Activated CD4-positive, CD25-positive, alpha-beta regulatory T cell treated with anti-CD3 and anti-CD28 coated beads, Interleukin-2, amount 50 U/mL, for 24 hours (primary cell): ENCODE data around the gene CNBP.
"Not testable (repeated sequence)": the region's sequence is repeated elsewhere in the genome, so short reads cannot be mapped to it uniquely, and the experiment has no call there.

Experiments used
- ATAC-seq, 2 donors: fragments of 150-1000 bp; cut with Tn5 transposase; one replicate each; pipeline ENCODE4 v1.10.0; 2021; ENCODE audit warnings: mild to moderate bottlenecking in 1 of 2, moderate library complexity in 1 of 2

Gene CNBP

DNA sequence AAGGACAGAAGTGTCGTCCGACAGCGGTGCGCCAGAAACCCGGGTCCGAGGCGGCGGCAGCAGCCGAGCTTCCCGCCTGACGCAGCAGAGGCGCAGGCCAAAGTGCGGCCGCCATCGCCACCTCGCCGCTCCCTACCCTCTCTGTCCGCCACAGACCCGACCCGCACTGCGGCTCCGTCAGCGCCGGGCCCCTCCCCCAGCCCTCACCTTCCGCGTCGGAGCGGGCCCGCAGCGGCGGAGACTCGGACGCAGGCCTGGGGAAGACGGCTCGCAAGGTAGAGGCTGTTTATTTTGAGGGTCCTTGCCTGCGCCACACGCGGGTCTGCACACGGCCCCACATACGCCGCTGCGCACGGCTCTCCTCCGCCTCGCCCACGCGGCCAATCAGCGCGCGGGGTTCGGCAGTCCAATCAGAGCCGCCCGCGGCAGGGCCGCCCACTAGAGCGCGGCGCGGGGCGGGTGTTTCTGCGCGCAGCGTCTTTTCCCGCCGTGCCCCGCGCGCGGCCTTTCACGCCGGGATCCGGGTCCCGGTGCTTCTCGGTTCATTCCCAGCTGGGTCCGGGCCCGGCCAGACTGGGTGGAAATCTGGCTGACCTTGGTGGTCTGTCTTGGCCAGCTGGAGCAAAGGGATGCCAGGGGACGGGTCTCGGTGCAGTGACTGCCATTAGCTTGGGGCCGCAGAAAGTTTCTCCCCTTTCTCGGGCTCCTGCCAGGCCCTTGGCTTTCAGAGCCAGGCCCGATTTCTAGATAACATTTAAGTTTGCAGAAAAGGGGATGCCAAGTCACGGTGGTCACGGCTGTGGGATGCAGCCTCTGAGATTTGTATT, at the start of gene CNBP:
Gene CNBP (minus strand): TSS at position 328 of the 827 bp plus-strand sequence. CDS start 12,139 bp downstream, outside the sequence.
- peak; percentile 94 to 97 for ATAC-seq

DNA sequence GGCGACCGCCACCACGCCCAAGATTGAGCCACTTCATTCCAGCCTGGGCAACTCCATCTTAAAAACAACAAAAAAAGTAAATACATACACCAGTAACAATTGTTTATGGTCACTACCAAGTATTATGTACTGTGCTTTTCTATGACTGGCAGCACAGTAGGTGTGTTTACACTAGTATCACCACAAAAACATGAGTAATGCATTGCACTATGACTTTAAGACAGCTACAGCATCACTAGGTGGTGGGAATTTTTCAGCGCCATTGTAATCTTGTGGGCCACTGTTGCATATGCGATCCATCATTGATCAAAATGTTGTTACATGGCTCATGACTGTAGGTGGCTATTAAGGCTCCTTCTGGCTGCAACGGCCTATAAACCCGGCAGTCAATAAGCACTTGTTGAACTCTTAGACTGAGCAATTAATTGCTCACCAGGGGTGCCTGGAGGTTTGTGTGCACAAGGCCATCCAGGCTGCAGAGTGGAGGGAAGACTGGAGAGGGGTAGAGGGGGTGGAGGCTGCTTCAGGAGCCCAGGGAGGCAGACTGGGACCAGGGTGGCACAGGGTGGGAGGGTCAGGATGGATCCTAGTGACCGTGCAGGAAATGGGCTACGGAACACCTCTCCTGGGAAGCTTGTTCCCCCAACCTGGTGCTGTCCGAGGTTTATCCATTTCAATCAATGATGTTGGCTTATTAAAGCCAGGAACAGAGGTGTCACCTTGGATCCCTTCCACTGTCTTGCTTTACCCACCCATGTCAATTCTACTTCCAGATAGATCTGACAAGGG, 47.8 kb upstream of the CNBP start:
- ATAC-seq: no peak

DNA sequence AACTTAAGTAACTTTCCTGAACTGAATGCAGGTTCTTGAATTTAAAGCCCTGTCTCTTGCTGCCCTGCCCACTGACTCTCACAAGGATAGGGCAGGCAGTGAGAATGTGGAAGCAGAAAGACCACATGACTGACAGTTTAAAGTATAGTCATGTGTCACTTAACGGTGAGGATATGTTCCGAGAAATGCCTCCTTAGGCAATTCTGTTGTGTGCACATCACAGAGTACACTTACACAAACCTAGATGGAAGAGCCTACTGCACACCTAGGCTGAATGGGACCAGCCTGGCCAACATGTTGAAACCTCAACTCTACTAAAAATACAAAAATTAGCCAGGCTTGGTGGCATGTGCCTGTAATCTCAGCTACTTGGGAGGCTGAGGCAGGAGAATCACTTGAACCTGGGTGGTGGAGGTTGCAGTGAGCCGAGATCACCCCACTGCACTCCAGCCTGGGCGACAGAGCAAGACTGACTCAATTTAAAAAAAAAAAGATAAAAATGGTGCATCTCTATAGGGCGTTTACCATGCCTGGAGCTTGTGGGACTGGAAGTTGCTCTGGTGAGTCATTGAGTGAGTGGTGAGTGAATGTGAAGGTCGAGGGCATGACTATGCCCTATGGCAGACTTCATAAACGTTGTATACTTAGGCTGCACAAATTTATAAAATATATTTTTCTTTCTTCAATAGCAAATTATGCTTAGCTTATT, 46.8 kb upstream of the CNBP start:
- peak; percentile 96 for ATAC-seq

DNA sequence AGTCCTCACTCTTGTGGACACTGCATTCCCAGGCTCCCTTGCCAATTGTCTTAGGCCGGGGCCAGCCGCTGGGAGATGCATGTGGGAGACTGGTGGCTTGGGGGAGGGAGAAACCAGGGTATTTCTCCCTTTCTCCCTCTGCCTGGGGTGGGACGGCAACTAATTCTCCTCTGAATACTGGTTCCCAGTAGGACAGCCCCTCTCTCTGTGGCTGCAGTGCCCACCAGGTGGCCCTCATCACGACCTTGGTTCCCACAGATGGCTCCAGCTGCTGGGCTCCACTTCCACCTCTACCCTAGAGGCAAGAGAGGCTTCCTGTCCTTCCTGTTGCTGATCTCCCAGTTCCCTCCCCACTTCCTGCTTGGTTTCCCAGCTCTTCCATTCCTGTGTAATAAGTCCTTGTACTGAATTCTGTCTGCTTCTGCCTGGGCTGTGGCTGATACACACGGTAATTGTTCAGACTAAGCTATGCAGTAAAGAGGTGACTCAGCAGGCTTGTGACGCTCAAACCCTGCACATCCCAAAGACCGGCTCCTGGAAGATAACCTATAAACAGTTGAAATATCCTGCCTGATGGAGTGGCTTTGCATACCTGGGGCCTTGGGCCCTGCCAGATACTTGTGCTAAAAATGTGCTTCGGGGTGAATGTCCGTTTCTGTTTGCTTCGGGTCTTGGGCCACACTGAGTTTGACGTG, 45.3 kb upstream of the CNBP start:
- ATAC-seq: no peak

DNA sequence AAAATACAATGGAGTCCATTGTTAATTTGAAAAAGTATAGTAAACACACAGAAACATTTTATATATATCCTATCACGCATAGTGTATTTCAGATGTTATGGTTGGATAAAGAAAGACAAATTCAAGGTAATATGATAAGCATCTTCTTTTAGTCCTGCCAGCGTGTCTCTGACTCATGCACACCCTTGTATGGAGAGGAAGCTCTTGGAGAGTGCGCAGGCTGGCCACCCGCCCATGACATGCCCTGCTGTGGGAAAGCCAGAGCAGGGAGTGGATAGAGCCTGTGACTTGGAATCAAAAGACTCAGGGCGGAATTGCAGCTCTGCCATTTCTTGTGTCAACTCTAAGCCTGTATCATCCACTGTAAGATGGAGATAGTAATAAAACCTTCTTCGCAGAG, 42.7 kb upstream of the CNBP start:
- no peak for ATAC-seq

DNA sequence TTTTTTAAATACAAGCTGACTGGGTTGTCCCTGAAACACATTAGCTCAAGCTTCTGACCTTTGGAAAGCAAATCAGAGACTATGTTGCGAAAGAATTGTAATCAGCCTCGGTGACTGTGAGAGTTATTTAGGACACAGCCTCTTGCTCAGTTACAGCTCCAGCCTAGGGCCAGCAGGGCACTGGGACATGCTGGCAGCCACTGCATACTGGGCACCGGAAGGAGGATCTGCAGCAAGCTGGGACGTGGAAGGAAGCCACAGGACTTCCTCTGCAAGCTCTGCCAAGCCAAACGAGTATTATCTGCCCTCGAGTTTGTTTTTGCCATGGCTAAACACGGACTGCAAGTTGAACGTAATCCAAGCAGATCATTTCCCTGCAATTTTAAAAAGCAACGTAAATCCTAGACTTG, 41.3 kb upstream of the CNBP start:
- ATAC-seq: no peak

DNA sequence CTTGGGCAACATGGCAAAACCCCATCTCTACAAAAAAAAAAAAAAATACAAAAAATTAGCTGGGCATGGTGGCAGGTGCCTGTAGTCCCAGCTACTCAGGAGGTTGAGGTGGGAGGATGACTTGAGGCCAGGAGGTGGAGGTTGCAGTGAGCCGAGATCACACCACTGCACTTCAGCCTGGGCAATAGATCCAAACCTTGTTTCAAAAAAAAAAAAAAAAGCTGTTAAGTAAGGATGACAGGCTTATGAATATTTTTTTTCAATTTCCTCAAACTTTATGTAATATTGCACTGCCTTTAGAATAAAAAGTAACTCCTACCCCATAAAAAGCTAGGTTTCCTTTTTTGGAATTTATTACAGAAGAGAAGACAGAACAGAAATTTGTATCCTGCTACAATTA, 40.7 kb upstream of the CNBP start:
- ATAC-seq: not testable (repeated sequence)

DNA sequence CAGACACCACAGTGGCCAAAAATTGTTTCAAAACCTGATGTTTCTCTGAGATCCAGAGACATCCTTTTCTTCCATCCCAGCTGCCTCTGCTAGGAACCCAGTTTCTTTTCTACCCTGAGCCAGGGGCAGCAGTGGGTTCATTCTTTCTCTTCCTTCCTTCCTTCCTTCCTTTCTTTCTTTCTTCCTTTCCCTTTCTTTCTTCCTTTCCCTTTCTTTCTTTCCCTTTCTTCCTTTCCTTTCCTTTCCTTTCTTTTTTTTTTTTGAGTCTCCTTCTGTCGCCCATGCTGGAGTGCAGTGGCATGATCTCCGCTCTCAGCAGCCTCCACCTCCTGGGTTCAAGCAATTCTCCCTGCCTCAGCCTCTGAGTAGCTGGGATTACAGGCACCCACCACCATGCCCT, 35.0 kb upstream of the CNBP start:
- ATAC-seq: no peak

DNA sequence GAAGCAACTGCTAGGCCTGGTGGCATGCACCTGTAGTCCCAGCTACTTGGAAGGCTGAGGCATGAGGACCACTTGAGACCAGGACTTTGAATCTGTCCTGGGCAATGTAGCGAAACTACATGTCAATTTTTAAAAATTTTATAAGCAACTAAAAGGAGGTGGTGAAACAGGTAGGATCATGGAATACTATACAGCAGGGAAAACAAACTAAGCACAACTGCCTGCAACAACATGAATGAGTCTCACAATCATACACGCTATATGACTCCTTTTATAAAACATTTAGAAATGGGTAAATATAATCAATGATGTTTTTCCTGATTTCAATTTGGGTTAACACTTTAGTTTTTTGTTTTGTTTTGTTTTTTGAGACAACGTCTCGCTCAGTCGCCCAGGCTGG, 29.5 kb upstream of the CNBP start:
- ATAC-seq: no peak

DNA sequence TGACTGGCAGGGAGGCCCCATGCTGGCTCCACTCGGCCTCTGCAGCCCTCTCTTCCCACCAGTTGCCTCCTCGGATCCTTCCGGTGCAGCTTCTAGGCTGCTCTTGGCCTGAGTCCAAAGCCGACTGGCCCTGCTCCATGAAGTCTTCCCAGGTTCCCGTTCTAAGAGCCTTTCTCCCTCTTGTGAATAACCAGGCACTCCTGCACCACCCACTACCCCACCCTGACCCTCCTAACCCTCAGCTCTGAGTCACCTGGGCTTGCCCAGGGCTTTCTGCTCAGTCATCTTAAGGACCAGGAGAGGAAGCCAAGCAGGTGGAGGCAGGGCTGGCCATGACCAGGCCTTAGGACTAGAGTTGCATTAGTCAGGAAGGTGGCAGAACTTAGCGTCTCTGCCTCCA, 28.1 kb upstream of the CNBP start:
- ATAC-seq: no peak

DNA sequence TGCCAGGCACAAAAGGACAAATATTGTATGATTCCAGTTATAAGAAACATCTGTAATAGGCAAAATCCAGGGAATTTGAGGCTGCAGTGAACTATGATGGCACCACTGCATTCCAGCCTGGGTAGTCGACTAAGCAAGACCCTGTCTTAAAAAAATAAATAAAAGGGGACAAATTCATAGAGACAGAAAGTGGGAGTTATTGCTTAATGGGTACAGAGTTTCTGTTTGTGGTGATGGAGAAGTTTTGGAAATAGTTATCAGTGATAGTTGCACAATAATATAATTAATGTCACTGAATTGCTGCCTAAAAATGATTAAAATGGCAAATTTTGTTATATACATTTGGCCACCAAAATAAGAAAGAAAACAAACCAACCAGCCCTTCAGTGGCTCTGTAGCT, 27.6 kb upstream of the CNBP start:
- no peak for ATAC-seq

DNA sequence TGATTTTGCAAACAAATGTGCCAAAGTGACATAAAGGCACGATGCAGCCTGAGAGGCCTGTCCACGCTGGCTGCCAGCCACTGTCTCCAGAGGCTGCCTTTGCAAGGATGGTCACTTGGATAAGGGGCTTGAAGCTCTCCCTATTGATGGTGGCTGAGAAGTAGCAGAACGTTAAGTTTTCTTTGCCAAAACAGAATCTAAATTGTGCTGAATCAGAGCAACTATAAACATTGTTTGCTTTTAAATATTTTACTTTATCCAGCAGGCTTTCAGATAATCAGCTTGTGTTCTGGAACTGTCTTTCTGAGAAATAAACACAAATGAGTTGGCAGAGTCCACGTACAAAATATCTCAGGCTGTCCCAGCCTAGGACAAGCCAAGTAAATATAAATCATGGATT, 23.8 kb upstream of the CNBP start:
- ATAC-seq: no peak

DNA sequence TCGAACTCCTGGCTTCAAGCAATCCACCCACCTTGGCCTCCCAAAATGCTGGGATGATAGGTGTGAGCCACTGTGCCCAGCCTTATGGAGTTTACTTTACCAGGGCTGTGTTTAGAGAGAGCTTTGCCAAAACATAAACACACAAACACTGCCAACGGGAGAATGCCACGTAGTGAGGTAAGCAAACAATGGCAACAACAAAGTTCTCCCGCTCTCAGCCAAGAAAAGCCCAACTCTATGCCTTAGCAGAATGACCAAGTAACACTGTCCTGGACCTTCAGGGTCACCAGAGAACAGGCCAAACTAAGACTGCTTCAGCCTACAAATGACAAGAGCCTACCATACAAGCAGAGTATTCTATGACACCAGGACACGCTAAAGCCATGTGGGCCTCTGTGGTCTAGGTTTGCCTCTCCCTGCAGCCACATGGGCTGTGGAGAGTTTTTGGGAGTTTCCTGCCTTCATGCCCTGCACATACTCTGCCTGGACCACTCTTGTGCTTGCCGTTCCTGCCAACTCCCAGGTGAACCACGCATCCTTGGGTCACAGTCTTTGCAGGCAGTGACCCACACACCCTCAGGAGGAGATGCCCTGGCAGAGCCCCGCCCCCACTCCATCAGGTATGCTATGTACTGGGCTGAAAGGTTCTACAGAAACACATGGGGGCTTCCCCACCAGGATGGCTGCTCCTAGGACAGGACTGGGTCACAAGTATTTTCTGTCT, 21.6 kb upstream of the CNBP start:
- no peak for ATAC-seq

DNA sequence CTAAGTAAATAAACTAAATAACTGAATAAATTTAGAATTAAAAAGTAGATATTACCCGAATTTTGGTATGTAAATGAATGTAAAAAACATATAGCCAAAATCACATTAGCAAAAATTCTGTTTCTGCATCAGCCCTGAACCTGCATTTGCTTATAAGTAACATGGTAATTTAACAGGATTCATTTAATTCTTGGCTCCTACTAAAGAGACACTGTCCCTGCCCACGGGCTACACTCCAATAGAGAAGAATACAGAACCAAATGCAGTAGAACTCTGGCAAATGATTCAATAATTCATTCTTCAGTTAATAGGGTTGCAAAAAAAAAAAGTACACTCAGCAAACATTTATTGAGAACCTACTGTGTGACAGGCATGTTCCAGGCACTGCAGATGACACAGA, 20.8 kb upstream of the CNBP start:
- ATAC-seq: no peak

DNA sequence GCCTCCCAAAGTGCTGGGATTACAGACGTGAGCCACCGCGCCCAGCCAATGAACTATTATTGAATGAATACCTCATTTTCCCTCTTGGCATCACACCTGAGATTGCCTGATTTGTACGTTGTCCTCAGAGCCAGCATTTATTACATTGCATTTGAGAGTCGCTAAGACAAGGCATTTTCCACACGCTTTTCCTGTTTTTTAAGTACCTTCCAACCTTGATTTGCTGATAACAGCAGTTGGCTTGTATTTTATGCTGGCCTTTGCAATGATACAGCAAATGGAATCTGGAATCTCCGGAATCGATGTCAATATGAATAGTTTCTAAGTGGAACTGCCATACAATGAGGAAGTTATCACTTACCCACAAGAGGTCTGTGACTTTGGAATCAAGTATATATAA, 15.7 kb upstream of the CNBP start:
- ATAC-seq: no peak

DNA sequence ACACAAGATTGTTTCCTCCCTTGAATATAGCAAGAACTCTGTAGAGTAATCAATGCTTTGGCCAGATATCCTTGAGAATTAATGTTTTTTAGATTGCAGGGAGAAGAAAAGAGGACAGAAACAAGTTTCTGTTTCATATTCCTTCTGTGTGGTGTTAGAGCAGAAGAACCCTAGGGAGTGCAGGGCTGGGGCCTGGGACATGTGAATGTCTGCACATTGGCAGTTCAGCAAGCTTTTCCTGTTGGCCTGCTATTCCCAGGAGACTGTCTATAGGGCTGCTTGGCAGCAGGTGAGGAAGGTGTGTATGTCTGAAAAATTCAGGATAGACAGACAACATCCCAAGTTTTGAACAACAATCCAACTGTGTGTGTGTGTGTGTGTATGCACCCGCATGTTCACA, 13.6 kb upstream of the CNBP start:
- no peak for ATAC-seq

DNA sequence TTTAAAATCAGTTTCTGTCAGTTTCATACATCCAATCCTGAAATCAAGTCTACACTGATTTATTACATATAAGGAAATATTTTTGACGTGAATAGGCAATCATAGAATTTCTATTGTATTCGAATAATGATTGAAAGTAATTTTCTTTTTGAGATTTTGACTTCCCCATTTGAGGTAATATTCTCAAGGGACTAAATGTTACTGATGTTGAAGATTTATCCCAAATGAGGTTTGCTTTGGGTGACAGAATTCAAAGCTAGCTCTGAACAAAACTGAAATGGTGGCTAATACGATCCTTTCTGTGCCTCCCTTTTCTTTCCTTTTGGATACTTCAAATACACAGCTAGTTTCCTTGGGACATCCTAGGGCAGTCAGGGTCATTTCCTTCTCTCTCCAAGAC, 12.9 kb upstream of the CNBP start:
- no peak for ATAC-seq

DNA sequence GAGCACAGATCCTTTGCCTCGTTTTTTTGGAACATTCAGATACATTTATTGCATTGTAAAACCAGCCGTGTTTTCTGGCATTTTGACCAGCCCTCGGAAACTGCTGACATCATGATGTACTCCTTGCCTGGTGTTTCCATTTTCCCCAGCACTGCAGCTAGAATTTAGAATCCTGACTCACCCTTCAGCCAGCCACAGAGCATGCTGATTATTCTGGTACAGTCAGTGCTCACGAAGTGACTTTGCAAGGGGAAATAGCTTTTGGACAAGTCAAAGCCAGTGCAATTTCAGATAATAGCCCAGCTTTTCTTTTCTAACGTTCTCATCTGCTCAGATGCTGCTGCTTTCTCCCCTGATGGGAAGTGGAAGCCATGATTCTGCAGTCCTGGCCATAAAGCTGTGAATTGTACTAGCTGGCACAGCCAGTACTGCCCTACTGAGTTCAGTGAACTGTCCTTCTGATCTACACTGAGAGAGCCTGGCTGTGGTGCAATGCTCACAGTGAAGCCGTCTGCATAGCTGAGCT, 12.1 kb upstream of the CNBP start:
- peak in 1 of 2 donors; percentile 51 for ATAC-seq

DNA sequence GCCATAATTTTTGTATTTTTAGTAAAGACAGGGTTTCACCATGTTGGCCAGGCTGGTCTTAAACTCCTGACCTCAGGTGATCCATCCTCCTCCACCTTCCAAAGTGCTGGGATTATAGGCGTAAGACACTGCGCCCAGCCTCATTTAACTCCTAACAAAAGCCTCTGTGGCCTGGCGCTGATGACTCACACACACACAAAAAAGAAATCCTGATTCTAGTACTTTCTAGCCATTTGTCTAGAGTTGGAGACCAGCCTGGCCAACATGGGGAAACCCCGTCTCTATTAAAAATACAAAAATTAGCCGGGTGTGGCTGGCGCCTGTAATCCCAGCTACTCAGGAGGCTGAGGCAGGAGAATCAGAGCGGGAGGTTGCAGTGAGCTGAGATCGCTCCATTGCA, 6.1 kb upstream of the CNBP start:
- ATAC-seq: not testable (repeated sequence)

DNA sequence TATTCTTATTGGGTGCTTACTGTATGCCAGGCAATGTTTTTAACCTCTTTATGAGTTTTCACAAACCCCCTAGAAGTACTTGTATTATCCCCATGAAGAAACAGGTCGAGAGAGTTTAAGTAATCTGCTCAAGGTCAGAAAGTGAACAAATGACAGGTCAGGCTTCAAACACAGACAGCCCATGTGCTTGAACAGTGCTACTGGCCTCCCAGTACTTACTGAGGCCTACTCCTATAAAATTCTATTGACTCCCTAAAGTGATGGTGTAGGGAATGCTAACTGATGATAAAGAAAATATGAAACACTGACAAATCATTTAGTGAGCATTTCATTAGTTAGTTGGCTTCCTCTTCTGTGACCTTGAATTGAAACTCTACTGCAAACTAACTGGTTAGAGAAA, 4.2 kb upstream of the CNBP start:
- ATAC-seq: no peak

DNA sequence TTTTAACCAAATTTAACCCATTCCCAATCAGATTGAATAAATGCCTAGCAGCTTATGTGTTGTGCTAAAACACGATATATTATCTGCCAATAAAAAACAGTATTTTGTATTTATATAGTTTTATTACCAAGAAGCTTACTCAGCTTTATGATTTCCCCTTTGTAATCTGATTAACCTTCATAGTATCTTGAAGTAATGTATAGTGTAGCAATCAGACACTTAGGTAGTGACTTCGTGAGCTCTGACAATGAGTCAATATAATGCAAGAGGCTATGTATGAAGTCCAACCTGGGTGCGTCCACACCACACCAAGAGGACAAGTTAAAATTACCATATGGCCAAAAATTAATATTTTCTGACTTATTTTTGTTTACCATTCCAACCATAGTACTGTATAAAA, 2.1 kb upstream of the CNBP start:
- no peak for ATAC-seq
